ENCODE results near the gene ARFIP2. TPM values are rescaled to one million over a fixed set of nuclear protein-coding genes. Genes with fewer than 3 reads are reported as not detected.
"Not testable (repeated sequence)": the region's sequence is repeated elsewhere in the genome, so short reads cannot be mapped to it uniquely, and the experiment has no call there.

The ARFIP2 gene, protein sequence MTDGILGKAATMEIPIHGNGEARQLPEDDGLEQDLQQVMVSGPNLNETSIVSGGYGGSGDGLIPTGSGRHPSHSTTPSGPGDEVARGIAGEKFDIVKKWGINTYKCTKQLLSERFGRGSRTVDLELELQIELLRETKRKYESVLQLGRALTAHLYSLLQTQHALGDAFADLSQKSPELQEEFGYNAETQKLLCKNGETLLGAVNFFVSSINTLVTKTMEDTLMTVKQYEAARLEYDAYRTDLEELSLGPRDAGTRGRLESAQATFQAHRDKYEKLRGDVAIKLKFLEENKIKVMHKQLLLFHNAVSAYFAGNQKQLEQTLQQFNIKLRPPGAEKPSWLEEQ
- total RNA-seq: 46.8 and 48.6 TPM in 2 replicates

DNA sequence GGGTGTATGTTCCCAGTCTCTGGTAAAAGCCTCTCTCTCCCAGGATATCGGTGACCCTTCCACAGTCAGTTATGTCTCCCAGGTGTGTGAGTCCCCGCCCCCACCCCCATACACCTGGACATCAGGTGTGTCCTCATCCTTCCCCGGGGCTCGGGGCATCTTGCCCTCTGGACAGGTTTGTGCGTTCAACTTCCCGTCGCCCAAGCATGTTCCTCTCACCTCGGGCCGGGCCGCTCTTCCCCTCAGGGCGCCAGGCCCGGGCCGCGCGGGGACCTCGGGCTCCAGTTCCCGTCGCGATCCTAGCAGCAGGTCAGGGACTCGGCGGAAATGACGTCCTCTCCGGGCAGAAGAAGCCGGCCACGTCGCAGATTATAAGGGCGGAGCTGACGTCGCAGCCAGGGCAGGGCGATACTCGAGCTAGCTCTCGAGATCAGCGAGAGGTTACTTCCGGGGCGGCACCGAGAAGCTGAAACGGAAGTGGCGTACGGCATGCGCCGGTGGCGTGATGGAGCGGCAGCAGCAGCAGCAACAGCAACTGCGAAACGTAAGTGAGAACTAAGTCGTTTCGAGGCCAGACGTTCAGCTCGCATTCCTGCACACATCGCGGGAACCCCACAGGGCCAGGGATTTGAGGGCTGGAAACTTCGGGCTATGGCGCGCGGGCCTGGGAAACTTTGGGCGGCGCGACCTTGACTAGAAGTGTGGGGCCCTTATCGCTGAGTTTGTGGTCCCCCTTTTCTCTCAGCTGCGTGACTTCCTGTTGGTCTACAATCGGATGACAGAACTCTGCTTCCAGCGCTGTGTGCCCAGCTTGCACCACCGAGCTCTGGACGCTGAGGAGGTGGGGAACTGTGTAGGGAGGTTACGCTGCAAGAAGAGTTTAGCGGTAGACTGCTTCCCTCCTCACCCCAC lies at the start of gene ARFIP2, which contains the start of gene TIMM10B:
Gene ARFIP2, minus strand, starts transcription at position 320 of the 912 bp plus-strand sequence. CDS start 910 bp downstream, outside the sequence.
Gene TIMM10B, plus strand, starts transcription at position 490 of the 912 bp plus-strand sequence. Its CDS starts 16 bp downstream, at position 506.
- Mint-ChIP-seq H3K9me3 (no peaks in the 10 kb centered on the region), H3K36me3 (ENCODE audit: low read depth) (peaks cover 43% of the 10 kb centered on the region), H3K4me3 (ENCODE audit: low read depth) (peak within 1 kb of the TSS; percentile 88), H3K27ac (peak within 1 kb of the TSS; percentile 93), H3K4me1 (ENCODE audit: low read depth) (peaks cover 25% of the 10 kb centered on the region), H3K27me3 (ENCODE audit: low read depth) (no peaks in the 10 kb centered on the region)
- intact Hi-C loops (cut with micrococcal nuclease): loop anchor here (1.0 to 5.0 kb wide), 8 partner anchors 24 to 246 kb away; partner anchors contain the start of genes FHIP1B, ILK, MRPL17 and RRP8
- peak; percentile 97 for DNase-seq (ENCODE audit: low spot score)

DNA sequence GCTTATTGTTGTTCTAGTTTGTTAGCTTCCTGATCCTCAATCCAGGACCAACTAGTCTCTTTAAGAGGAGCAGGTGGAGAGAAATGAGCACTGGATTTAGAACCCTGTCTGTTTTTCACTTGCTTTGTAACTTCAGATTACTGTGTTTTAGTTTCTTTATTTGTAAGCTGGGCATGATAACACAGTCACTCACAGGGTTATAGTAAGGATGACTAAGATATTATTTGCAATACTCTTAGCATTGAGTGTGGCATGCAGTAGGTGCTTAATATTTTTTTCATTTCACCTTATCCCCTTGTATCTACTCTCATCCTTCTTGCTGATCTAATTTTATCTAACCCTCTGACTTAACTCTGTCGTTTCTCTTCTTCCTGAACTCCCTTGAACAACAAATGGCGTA lies 49.7 kb upstream of the ARFIP2 start:
- Mint-ChIP-seq H3K4me3 (ENCODE audit: low read depth) (no peak overlapping the region), H3K36me3 (ENCODE audit: low read depth) (peaks cover 39% of the 10 kb centered on the region), H3K9me3 (no peaks in the 10 kb centered on the region), H3K4me1 (ENCODE audit: low read depth) (peaks cover 17% of the 10 kb centered on the region), H3K27me3 (ENCODE audit: low read depth) (no peaks in the 10 kb centered on the region), H3K27ac (no peak overlapping the region)
- intact Hi-C loops (cut with micrococcal nuclease): loop anchor here (1.0 to 2.0 kb wide), 3 partner anchors 74 to 175 kb away; partner anchors contain the start of gene MRPL17
- no peak for DNase-seq (ENCODE audit: low spot score)

DNA sequence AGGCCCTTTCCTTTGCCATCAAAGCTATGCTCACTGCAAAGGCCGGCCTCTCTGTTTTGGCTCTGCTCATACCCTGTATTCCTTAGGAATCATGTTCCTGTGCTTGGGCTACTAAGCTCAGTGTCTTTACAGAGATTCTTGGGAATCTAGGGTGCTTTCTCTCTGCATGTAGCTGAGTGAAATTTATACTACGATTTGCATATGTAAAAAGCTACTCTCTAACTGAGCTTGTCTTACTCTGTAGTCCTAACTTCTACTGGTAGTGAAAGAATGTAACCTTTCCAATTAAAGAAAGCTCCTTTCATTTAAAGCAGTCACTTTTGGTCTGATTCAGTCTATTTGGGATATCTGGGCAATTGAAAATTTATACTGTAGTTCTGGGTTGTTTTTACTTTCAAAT lies 48.1 kb upstream of the ARFIP2 start:
- Mint-ChIP-seq H3K36me3 (ENCODE audit: low read depth) (peaks cover 40% of the 10 kb centered on the region), H3K27me3 (ENCODE audit: low read depth) (no peaks in the 10 kb centered on the region), H3K9me3 (no peaks in the 10 kb centered on the region), H3K27ac (no peak overlapping the region), H3K4me1 (ENCODE audit: low read depth) (peaks cover 29% of the 10 kb centered on the region), H3K4me3 (ENCODE audit: low read depth) (no peak overlapping the region)
- intact Hi-C loops (cut with micrococcal nuclease): no loop called here
- DNase-seq (ENCODE audit: low spot score): no peak

DNA sequence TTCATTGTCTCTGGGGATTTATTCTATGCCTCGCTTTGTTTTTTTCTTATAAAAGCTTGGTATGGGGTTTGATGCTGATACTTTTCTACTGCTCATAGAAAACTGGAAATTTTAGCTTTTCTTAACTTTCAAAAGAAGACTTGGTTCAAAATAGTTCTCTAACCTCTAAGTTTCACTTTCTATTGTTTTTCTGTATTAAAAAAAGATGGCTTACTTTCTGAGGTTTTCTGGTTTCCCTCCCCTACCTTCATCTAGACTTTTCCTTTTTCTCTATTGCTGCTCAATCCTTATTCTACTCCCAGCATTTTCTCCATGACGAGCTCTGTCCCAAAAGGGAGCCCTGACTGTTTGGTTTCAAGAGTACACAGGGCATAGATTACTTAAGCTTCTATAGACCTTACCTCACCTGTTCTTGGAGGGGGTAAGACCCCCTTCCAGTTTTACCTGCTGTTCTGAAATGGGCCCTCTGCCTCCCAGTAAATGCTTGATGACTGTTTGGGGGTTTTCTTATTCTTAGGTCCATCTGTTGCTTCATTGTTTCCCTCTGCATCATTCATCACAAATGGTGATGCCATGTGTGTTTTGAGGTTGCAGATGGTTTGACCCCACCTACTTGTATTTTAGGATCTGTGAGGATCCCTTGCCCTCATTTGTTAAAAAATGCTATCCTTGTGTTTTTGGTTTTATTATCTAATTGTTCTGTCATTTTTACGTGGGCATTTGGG lies 45.4 kb upstream of the ARFIP2 start:
- intact Hi-C loops (cut with micrococcal nuclease): no loop called here
- Mint-ChIP-seq H3K4me1 (ENCODE audit: low read depth) (peaks cover 36% of the 10 kb centered on the region), H3K9me3 (no peaks in the 10 kb centered on the region), H3K4me3 (ENCODE audit: low read depth) (peak overlapping the region; percentile 58), H3K27me3 (ENCODE audit: low read depth) (no peaks in the 10 kb centered on the region), H3K36me3 (ENCODE audit: low read depth) (peaks cover 39% of the 10 kb centered on the region), H3K27ac (peak overlapping the region; percentile 81)
- DNase-seq (ENCODE audit: low spot score): no peak

DNA sequence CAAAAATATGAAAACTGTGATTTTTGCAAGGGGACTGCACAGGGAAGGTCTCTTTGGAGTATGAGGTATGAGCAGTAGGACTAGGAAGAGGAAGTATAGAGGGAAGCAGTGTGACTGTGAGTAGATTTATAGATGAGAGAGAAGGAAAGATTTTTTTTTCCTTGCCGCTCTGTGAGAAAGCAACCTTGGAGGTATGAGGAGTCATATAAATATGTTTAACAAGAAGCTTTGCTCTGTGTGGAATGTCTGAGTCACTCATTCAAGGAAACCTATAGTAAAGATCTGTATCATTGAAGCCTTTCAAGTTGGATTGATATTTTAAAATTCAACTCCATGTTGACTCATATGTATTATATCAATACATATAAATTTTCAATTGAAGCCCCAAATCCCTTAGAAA lies 42.1 kb upstream of the ARFIP2 start:
- Mint-ChIP-seq H3K4me1 (ENCODE audit: low read depth) (peaks cover 40% of the 10 kb centered on the region), H3K36me3 (ENCODE audit: low read depth) (peaks cover 52% of the 10 kb centered on the region), H3K27ac (peak overlapping the region; percentile 52), H3K9me3 (no peaks in the 10 kb centered on the region), H3K27me3 (ENCODE audit: low read depth) (no peaks in the 10 kb centered on the region), H3K4me3 (ENCODE audit: low read depth) (no peak overlapping the region)
- intact Hi-C loops (cut with micrococcal nuclease): loop anchor here (5.0 kb wide), 2 partner anchors 41 to 201 kb away; partner anchors contain the start of genes ARFIP2, CAVIN3 and TIMM10B
- no peak for DNase-seq (ENCODE audit: low spot score)

DNA sequence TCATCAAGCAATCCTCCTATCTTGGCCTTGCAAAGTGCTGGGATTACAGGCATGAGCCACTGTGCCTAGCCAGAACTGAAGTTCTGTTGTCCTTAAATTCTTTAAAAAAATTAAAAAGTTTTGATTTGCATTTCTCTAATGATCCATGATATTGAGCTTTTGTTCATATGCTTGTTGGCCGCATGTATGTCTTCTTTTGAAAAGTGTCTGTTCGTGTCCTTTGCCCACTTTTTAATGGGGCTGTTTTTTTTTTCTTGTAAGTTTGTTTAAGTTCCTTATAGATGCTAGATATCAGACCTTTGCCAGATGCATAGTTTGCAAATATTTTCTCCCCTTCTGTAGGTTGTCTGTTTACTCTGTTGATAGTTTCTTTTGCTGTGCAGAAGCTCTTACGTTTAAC lies 40.8 kb upstream of the ARFIP2 start:
- Mint-ChIP-seq H3K4me1 (ENCODE audit: low read depth) (peaks cover 34% of the 10 kb centered on the region), H3K36me3 (ENCODE audit: low read depth) (peaks cover 45% of the 10 kb centered on the region)
- not testable (repeated sequence) for H3K27me3 Mint-ChIP-seq (ENCODE audit: low read depth); H3K9me3 Mint-ChIP-seq; DNase-seq (ENCODE audit: low spot score); H3K27ac Mint-ChIP-seq; H3K4me3 Mint-ChIP-seq (ENCODE audit: low read depth)
- intact Hi-C loops (cut with micrococcal nuclease): loop anchor here (5.0 kb wide), 2 partner anchors 40 to 200 kb away; partner anchors contain the start of genes ARFIP2, CAVIN3 and TIMM10B

DNA sequence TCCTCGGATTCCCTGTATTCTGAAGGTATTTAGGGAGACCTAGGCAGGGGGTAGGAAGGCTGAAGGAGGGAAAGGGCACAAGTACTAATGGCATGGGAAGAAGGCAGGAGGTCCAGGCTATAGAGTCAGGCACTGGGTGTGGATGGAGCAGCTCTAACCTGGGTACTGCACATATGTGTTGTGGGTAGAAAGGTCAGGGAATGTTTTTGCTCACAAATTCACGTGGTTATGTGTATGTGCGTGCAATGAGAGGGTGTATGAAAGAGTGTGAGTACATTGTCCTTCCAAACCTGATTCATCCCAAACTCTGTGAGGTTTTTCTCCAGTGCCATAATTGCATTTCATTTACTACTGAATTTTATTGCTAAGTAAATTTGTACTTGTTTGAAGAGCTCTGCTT lies 39.1 kb upstream of the ARFIP2 start:
- Mint-ChIP-seq H3K36me3 (ENCODE audit: low read depth) (peaks cover 44% of the 10 kb centered on the region), H3K27me3 (ENCODE audit: low read depth) (no peaks in the 10 kb centered on the region), H3K4me1 (ENCODE audit: low read depth) (peaks cover 21% of the 10 kb centered on the region), H3K9me3 (no peaks in the 10 kb centered on the region), H3K4me3 (ENCODE audit: low read depth) (no peak overlapping the region), H3K27ac (no peak overlapping the region)
- no peak for DNase-seq (ENCODE audit: low spot score)
- intact Hi-C loops (cut with micrococcal nuclease): loop anchor here (5.0 kb wide), 2 partner anchors 38 to 198 kb away; partner anchors contain the start of genes ARFIP2, CAVIN3 and TIMM10B

DNA sequence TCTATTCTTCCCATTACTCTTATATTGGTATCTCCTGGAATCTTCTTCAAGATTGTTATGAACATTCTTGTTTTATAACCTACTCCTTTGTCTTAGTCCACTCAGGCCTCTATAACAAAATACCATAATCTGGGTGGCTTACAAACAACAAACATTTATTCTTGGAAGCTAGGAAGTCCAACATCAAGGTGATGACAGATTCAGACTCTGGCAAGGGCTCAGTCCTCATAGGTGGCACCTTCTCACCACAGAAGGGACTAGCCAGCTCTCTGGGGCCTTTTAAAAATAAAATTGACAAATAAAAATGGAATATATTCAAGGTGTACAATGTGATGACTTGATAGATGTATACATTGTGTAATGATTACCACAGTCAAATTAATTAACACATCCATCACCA lies 35.7 kb upstream of the ARFIP2 start:
- Mint-ChIP-seq H3K36me3 (ENCODE audit: low read depth) (peaks cover 50% of the 10 kb centered on the region), H3K27ac (no peak overlapping the region), H3K9me3 (no peaks in the 10 kb centered on the region), H3K4me1 (ENCODE audit: low read depth) (peaks cover 4% of the 10 kb centered on the region), H3K4me3 (ENCODE audit: low read depth) (no peak overlapping the region), H3K27me3 (ENCODE audit: low read depth) (no peaks in the 10 kb centered on the region)
- intact Hi-C loops (cut with micrococcal nuclease): no loop called here
- DNase-seq (ENCODE audit: low spot score): no peak

DNA sequence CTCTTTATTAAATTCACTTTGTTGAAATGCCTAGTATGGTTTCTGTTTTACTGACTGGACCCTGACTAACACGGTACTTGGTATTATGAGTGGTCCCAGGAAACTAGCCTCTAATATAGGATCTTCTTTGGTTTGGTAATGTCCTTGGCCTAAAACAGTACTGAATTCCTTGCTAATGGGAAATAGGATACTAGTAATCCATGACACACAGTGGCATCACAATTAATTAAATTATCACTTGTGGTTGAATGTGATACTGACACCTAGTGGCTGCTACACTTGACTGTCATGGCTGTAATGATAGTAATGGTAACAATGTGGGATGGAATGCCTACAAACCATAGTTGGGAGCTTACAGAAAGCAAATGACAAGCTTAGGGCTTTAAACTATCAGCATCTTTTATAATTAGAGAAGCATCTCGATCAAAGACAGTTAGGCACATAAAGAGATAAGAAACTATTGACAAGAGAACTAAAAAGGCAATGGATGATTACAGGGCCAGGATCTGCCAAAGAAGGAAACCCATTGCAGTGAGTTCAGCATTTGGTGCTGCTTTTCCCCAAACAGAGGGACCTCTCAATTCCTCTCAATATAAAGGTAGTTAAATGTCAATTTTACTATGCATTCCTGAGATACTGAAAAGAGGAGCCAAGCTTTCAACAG lies 24.6 kb upstream of the ARFIP2 start:
- Mint-ChIP-seq H3K4me1 (ENCODE audit: low read depth) (peaks cover 3% of the 10 kb centered on the region), H3K36me3 (ENCODE audit: low read depth) (peaks cover 40% of the 10 kb centered on the region), H3K9me3 (no peaks in the 10 kb centered on the region), H3K27me3 (ENCODE audit: low read depth) (no peaks in the 10 kb centered on the region), H3K4me3 (ENCODE audit: low read depth) (no peak overlapping the region), H3K27ac (no peak overlapping the region)
- intact Hi-C loops (cut with micrococcal nuclease): loop anchor here (1.0 to 2.0 kb wide), 2 partner anchors 25 to 126 kb away; partner anchors contain the start of genes ARFIP2 and TIMM10B
- DNase-seq (ENCODE audit: low spot score): no peak

DNA sequence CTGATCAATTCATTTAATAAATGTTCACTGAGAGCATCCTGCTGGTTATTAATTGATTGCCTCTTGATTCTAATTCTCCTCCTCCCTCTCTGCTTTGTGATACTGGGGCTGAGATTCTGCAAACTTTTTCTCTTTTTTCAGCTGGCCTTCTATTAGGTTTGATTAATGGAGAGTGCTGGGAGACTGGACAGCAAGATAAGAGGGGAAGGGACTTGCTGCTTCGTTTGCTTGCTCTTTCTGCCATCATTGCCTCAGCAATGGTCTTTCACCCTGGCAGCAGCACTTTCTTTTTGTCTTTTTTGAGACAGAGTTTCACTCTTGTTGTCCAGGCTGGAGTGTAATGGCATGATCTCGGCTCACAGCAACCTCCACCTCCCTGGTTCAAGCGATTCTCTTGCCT lies 23.0 kb upstream of the ARFIP2 start:
- Mint-ChIP-seq H3K27ac (no peak overlapping the region), H3K4me3 (ENCODE audit: low read depth) (no peak overlapping the region), H3K36me3 (ENCODE audit: low read depth) (peaks cover 41% of the 10 kb centered on the region), H3K27me3 (ENCODE audit: low read depth) (no peaks in the 10 kb centered on the region), H3K4me1 (ENCODE audit: low read depth) (peaks cover 3% of the 10 kb centered on the region), H3K9me3 (no peaks in the 10 kb centered on the region)
- no peak for DNase-seq (ENCODE audit: low spot score)
- intact Hi-C loops (cut with micrococcal nuclease): loop anchor here (2.0 kb wide), 1 partner anchor 23 kb away; the partner anchor contains the start of genes ARFIP2 and TIMM10B

DNA sequence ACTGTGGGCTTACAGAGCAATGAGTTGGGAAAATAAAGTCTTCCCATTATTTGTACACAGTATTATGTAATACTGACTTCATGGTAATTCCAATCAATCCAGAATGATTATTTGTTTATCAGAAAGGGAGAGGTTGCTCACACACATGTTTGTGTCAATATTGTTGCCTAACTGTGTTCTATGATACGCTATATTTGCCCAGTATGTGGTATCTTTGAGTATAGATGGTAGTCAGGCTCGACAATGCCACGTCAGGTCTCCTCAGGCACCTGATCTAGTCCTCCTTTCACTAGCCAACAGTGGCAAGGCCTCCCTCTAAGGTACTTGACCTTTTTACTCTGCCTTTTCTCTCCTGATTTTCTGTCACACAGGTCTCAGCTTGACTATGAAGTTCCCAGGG lies 21.3 kb upstream of the ARFIP2 start:
- intact Hi-C loops (cut with micrococcal nuclease): no loop called here
- H3K4me1 Mint-ChIP-seq (ENCODE audit: low read depth): peaks cover 3% of the 10 kb centered on the region
- H3K27ac Mint-ChIP-seq: no peak overlapping the region
- no peaks in the 10 kb centered on the region for H3K9me3 Mint-ChIP-seq
- no peaks in the 10 kb centered on the region for H3K27me3 Mint-ChIP-seq (ENCODE audit: low read depth)
- peaks cover 42% of the 10 kb centered on the region for H3K36me3 Mint-ChIP-seq (ENCODE audit: low read depth)
- no peak for DNase-seq (ENCODE audit: low spot score)
- no peak overlapping the region for H3K4me3 Mint-ChIP-seq (ENCODE audit: low read depth)

All from activated T-helper 2 cell treated with anti-CD3 and anti-CD28 coated beads, Interferon-gamma antibody, Interleukin-2, Interleukin-4, amounts not matched to agents 10 μg/mL and 5 μg/mL and 100 μg/mL, durations not matched to agents 14 hours and 24 hours and 36 hours (primary cell).